ENCODE measurements around the gene SLC35E1. TPM values are rescaled to one million over a fixed set of nuclear protein-coding genes. Genes with fewer than 3 reads are reported as not detected.
"Not testable (repeated sequence)": the region's sequence is repeated elsewhere in the genome, so short reads cannot be mapped to it uniquely, and the experiment has no call there.

Gene SLC35E1
- total RNA-seq, 1 donor from 2014 or later = 63.4 TPM

DNA sequence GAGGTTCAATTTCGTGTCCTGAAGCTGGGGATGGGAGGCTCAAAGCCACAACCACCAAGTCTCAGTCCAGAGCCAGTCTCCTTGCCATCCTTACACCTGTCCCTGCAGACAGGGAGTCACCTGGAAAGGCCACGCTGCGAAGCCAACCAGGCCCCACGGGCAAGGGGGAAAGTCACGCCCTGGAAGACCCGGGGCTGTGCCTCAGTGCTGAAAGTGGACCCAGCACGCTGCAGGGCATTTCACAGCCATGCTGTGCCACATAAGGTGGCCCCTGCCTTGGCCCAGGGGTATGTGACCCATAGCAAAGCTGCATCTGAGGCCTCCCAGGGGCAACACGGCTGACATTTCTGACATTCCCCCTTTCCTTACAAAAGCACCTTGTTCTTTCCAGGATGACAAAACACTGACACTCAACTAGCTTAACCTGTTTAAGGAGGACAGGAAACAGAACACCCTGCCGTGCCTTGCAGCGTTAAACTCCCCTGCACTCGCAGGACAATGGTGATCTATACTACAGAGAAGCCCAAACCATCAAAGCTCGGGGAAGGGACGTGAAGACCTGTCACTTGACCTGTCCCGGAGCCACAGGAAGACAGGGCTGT, 44.8 kb downstream of the SLC35E1 start:
- intact Hi-C loops (cut with micrococcal nuclease) = loop anchor here (5.0 kb wide), 1 partner anchor 45 kb away; the partner anchor contains the start of gene SLC35E1

DNA sequence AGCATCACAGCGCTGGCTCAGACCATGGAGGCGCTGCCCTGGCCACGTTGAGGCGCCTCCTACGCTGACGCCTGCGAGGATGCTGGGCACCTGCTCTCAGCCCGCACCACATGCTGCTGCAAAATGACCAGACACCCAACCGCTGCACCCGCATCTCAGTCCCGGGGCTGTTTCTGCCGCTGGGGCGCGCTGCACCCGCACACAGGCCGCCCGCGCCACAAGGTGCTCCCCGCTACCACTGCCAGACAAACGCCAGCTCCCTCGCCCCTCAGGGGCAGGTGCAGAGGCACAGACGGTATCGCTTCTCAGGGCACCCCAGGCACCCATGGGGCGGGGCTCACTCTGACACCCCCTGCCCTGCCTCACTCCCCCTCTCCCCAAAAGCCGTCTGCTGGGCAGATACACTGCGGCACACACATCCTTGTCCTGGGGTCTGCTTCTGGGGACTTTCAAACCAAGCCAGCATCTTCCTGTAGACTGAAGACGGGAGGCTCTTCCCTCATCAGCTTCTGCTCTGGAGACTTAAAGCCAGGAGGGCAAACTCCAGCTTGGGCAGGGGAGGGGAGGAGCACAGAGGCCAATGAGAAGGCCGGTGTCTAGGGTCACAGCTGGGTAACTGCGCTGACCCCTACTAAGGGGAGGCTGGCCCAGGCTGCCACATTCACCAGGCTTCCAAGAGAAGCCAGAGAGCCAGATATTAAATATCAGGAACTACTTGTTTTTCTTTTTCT, 46.3 kb downstream of the SLC35E1 start:
- intact Hi-C loops (cut with micrococcal nuclease) = loop anchor here (5.0 kb wide), 1 partner anchor 46 kb away; the partner anchor contains the start of gene SLC35E1

DNA sequence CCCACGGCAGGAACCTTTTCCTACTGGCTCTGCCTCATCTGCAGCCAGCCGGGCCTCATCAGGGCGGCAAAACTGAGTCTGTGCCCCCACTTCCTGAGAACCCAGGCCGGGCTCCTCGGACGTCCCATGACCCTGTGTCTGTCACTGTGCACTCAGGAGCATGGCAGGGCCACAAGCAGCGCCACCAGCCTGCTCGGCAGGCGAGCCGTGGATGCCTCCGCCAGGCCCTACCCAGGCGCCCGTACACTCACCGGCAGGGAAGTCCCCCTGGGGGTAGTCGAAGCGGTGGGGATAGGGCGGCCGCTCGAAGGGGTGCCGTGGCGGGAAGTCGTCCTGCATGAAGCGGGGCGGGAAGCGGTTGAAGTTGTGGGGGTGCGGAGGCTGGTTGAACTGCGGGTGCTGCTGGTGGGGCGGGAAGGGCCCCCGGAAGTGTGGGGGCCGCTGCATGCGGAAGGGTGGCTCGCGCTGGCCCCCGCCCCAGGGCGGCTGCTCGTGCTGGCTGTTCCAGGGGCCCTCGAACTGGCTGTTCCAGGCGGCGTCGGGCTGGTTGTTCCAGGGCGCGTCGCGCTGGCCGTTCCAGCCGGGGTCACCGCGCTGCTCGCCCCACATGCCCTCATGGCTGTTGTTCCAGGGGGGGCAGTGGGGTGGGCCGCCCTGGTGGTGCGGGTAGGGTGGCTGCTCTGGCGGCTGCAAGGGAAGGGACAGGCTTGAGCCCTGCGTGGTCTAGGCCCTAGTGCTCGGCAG, 47.1 kb downstream of the SLC35E1 start:
- intact Hi-C loops (cut with micrococcal nuclease) = loop anchor here (5.0 kb wide), 1 partner anchor 47 kb away; the partner anchor contains the start of gene SLC35E1

DNA sequence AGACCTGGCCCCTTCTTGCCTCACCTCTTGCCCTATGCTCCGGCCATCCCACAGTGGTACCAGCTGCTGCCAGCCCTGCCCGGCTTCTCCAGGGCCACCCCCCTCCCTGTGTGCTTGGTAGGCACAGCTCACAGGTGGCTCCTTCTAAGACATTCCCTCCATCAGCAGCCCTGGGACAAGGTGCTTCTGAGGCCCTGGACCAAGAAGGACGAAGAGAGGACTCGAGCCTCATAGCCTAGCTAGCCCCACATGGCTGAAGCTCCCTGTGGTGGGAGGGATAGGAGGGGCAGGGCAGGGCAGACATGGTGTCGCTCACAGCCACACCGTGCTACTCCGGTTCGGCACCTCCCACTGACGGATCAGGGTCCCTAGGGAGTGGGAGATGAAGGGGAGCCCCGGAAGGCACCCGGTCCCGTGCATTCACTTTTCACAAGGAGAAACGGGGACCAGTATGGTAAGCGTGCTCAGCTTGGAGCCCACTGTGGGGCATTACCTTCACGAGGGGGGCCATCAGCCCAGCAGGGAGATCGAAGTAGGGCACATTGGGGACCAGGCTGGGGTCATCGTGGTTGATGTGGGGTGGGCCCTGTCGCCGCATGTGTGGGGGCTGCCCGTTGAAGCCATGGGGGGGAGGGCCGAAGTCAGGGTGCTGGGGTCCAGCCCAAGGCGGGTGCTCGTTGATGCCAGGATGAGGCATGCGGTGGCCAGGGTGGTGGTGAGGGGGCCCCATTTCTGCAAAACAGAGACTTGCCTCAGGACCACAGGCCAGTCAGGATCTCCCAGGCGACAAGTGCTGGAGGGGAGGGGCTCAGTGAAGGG, 49.4 kb downstream of the SLC35E1 start:
- intact Hi-C loops (cut with micrococcal nuclease) = no loop called here

DNA sequence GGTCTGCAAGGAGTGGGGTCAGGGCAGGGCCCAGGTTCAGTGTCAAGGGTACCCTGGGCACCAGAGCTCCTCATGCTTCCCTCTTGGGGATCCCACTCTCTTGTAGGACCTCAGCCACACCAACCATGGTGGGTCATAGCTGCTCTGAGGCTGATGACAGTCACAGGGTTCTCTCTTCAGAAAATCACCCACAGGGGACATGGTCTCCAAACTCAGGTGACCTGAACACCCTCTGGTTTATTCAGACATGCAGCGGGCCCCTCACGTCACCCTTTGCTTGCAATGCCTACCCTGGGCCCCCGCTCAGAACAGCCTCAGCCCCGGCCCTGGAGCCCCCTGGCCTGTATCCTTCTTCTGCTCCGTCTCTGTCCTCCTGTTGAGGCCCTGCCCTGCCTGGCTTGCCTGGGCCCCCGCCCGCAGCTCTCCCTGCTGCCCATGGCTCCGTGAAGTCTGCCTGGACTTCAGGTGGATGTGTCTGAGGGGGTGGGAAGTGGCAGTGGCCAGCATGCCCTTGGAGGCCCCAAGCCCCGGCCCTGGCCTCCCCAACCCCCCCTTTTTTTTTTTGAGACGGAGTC, 50.4 kb downstream of the SLC35E1 start:
- intact Hi-C loops (cut with micrococcal nuclease) = no loop called here

DNA sequence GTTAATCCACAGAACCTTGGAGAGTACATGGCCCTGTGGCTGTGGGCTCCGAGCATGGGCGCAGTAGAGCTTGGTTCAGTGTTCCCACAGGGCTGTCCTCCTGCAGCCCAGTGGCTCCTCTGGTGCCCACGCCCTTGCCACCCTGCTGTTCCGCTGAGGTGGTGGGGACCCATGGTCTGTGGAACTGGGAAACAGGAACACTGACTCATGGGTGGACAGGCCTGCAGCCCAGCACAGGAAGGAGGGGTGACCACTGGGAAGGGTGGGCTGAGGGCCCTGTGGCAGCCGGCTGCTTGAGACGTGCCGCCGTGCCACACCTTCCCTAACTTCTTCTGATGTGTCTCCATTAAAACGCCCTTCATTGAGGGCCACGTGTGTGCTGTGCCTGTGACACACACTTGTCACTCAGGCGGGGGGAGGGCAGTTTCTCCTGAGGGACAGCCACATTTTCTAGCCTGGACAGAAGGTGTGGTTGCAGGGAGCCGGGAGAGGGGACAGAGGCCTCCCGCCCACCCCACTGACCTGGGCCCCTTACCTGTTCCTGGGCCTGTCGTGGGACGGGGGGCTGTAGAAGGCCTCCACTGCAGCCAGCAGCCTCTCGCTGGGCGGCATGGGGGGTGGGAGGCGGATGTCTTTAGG, 51.1 kb downstream of the SLC35E1 start:
- intact Hi-C loops (cut with micrococcal nuclease) = no loop called here

DNA sequence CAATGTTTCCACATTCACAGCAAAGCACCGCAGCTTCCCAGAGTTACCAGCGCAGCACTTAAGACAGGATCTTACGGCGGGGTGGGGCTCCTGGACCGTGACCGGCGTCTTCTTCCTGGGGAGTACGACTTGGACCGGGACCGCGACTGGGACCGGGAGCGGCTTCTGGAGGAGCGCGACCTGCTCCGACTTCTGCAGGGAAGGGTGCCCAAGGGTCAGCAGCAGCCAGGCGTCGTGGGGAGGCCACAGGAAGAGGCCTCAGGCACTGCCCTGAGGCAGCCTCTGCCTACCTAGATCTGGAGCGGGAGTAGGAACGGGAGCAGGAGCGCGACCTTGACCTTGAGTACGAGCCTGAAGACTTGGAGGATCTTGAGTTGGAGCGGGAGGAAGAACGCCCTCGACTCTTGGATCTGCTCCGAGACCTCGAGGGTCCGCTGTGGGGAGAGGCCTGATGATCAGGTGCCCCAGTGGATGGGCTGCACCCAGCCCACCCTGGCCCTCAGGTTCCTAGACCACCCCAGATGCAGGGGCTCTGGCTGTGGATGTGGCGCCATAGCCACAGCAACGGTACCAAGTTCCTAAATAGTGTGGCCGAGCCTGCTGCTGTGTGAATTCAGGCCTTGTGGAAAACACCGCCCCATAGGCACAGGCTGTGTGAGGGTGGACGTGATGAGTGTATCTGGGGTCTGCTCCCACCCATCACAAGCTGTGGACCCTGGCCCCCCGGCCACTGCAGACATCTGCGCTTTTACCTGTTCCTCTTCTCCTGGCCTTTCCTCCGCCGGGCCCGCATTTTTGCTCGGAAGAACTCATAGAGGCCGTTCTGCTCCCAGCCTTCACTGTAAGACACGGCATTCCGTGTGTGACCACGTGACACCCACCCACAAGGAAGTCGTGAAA, 51.9 kb downstream of the SLC35E1 start:
- intact Hi-C loops (cut with micrococcal nuclease) = no loop called here

DNA sequence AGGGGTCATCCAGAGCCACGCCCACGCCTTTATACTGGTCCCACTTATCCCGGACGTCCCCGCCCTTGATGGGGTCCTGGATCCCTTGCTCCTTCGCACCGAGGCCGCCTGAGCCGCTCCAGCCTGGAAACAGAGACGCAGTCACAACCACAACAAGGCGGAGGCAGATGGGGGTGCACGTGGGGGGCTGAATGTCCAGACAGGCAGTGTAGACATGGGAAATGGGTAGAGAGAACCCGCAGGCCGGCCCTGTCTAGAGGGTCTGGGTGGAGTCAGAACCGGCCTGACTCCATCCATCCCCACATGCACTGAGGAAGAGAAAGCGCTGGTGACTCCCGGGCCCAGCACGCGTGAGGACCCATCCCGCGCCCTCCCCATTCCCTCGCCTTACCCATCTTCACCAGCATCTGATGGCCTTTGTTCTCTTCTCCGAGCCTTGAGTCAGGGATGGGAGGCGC, 53.0 kb downstream of the SLC35E1 start:
- intact Hi-C loops (cut with micrococcal nuclease) = no loop called here

DNA sequence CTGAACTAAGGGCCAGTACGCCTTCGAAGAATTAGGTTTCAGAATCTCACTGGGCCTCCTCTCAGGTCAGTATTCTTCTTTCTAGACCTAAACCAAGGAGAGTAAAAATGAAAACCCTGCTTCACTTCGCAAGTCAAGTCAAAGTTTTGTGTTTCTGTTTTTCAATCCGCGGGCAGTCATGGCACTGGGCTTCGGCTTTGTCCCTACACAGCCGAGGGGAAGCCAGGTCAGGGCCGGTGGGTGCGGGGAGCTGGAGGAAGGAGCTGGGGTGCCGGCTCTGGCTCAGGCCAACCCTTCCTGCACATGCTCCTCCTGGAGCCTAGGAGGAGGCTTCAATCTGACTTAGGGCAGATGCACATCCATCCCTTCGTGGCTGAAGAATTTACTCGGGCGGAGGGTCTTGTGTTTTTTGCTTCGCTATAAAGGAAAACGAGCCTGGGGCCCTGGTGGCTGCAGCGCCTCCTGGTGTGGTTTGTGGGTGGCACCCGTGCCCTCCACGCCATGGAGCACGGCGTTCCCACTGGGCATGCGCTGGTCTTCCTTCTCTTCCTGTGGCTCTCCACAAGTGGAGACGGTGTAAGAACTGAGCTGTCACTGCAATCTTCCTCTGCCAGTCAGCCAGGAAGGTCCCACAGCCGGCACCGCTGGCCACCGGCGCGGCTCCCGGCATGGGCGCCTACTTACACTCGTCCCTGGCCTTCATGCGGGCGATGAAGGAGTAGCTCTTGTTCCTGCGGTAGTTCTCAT, 53.6 kb downstream of the SLC35E1 start:
- intact Hi-C loops (cut with micrococcal nuclease) = no loop called here

DNA sequence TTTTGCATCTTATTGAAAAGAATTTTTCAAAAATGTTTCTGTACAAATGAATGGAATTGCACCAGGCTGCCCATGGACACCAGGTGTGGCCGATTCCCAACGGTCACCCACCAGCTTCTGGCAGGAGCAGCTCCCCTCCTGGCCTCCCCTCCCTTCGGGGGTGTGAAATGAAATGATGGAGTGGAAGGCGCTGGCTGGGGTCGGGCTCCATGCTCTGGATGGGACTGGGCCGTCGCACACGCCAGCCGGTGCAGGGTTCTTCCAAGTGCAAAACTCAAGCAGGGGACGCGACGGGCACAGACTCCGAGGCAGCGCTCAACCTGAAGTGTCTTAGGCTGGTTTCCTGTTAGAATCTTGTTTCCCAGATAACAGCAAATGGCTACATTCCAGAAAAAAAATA, 54.2 kb downstream of the SLC35E1 start:
- intact Hi-C loops (cut with micrococcal nuclease) = no loop called here

DNA sequence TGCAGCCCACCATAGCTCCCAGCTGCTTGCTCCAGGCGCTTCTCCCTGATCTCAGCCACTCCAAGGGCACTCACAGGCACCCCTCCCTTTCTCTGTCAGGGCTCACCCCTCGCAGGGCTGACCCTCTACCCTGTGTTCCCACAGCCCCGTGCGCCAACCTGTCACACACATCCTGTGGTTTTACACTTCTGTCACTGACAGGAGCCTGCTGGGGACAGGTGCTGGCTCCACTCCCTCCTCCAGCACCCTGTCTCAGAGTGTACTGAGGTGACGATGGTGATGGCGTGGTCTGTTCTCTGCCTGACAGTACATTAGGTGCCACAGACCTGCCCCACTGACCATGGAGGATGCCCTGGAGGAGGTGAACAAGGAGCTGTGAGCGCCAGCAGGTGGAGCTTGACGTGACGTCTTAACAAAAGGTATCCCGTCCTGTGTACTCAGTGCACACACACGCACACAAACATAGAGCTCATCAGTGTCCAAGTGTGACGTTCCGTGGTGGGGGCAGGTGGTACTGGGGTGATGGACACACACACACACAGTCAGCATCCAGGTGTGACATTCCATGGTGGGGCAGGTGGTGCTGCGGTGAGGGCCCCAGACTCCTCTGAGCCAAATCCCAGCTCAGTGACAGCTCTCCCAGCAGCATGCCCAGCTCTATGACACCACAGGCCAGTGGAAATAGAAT, 55.1 kb downstream of the SLC35E1 start:
- intact Hi-C loops (cut with micrococcal nuclease) = no loop called here

DNA sequence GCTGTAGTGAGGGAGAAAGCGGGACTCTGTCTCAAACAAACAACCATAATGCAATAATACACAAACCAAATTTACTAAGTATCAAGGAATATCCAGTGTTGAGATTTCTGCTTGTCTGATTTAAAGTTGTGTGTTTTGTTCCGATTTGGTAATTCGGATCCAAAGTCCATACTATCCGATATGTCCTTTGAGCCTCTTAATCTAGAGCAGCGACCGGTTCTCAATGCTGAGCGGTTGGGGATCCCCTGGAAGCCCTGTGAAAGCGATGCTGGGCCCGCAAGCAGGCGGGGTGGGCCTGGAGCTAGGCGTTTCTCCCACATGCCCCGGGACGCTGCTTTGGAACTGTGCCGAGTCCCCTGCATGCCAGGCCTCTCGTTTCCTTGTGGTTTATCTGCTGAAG, 55.8 kb downstream of the SLC35E1 start:
- intact Hi-C loops (cut with micrococcal nuclease) = no loop called here

DNA sequence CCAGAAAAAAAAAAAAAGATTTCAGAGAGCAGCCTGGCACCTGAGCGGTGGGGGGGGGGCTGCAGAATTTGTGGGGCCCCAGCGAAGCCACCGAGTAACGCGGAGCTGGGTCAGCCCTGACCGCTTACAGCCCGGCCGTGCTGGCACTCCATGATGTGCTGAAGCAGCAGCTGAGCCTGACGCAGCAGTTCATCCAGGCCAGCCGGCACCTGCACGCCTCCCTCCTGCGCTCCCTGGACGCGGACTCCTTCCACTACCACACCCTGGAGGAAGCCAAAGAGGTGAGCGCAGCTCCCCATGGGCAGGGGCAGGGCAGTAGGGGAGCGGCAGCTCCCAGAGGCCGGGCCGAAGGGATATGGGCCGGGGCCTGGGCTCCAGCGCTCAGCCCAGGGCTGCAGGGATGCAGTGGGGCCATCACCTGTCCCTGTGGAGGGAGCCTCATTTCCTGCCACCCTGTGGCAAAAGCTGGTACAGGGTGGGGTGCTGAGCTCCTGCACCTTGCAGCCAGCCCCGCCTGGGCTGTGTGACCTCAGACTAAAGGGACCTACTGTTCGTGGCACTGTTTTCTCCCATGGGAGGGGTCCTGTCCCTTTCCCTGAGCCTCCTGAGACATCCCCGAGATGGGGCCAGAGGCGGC, 57.7 kb downstream of the SLC35E1 start:
- intact Hi-C loops (cut with micrococcal nuclease) = no loop called here

DNA sequence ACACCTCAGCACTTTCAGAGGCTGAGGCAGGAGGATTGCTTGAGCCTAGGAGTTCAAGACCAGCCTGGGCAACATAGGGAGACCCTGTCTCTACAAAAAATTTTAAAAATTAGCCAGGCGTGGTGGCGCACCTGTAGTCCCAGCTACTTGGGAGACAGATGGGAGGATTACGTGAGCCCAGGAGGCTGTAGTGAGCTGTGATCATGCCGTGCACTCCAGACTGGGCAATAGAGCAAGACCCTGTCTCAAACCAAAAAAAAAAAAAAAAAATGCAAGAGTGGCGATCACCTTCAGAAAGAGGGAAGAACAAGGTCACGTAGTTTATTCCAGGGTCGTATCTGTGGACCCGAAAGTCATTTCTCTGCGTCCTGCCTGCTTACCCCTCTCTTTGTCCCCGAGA, 59.6 kb downstream of the SLC35E1 start:
- intact Hi-C loops (cut with micrococcal nuclease) = not testable (repeated sequence)

DNA sequence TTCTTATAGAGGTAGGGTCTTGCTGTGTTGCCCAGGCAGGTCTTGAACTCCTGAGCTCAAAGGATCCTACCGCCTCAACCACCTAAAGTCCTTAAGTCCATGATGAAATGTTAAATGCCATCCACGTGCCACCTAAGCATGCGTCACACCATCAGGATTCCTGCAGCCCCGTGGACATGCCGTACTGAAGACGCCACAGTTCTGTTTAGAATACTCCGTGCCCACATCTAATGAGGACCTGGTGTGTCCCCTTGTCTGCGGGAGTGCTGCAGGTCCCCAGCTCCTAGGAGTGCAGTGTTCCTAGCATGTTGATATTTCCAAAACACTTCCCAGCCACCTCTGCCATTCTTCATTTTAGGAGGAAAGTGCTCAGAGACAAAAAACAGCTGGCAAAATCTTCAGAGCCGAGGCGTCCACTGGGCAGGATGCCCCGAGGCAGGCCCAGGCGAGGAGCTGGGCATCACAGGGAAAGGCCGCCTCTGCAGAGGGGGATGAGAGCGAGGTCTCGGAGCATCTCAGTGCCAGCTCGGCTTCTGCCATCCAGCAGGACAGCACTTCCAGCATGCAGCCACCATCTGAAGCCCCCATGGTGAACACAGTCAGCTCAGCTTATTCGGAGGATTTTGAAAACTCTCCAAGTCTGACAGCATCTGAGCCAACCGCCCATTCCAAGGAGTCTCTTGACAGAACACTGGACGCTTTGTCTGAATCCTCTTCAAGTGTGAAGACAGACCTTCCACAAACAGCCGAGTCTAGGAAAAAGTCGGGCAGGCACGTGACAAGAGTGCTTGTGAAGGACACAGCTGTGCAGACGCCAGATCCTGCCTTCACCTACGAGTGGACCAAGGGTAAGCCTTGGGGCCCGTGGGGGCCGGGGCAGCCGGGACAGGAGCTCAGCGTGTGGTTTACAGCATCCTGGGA, 62.8 kb downstream of the SLC35E1 start:
- intact Hi-C loops (cut with micrococcal nuclease) = no loop called here

DNA sequence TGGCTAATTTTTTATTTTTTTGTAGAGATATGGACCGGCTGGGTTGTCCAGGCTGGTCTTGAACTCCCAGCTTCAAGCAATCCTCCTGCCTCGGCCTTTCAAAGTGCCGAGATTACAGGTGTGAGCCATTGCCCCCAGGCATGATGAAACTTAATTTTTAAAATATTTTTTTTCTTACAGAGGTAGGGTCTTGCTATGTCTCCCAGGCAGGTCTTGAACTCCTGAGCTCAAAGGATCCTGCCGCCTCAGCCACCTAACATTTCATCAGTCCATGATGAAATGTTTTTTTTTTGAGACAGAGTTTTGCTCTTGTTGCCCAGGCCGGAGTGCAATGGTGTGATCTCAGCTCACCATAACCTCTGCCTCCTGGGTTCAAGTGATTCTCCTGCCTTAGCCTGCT, 63.7 kb downstream of the SLC35E1 start:
- intact Hi-C loops (cut with micrococcal nuclease) = no loop called here

DNA sequence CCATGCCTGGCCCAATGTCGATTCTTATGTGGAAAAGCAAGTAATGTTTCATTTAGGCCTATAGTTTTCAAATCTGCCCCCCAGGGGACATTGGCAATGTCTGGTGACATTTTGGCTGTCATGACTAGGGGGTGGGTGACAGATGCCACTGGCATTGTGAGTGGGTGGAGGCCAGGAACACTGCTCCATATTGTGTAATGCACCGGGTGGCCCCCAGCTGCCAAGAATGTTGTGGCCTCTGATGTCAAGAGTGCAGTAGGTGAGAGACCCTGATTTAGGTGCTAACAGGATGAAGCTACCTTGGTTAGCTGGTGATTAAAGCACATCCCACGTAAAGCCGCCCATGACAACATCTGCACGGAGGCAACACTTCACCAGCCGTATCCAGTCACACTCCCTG, 65.3 kb downstream of the SLC35E1 start:
- intact Hi-C loops (cut with micrococcal nuclease) = no loop called here

Data from T-helper 1 cell treated with Interleukin-12 subunit alpha and Interleukin-12 subunit beta and Interleukin-4 antibody, amounts not matched to agents 30 ng/mL and 1 ng/mL, for 36 hours (primary cell).